ENCODE results near the gene SCP2.

SCP2 gene

DNA sequence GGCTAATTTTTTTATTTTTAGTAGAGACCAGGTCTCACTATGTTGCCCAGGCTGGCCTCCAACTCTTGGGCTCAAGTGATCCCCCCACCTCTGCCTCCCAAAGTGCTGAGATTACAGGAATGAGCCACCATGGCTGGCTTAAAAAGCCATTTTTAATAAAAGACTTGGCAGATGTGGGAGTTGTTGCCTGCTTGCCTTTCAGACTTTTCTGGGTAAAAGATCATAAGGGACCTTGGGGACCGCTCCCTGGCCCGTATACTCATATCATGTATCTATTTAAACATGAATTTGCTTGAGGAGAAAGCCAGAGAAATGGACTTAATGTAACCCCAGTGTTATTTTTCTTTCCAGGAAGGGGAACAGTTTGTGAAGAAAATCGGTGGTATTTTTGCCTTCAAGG lies 111.5 kb downstream of the SCP2 start:
- no peak for TF ChIP-seq CTCF (IDR thresholded peaks at IDR 0.05; ENCODE audit: borderline replicate concordance, control extremely low read depth, extremely low read depth, insufficient read depth, missing control alignments)
- no peak for DNase-seq (ENCODE audit: low spot score)
- in situ Hi-C loops (cut with MboI; ENCODE audit: low sequenced_read_pairs, unreplicated experiment), result no loop called here

GRCh38 chr1:53043271-53043670 lies 116.2 kb downstream of the SCP2 start:
- in situ Hi-C loops (cut with MboI; ENCODE audit: low sequenced_read_pairs, unreplicated experiment), result no loop called here
- TF ChIP-seq CTCF (IDR thresholded peaks at IDR 0.05; ENCODE audit: borderline replicate concordance, control extremely low read depth, extremely low read depth, insufficient read depth, missing control alignments), result no peak
- no peak for DNase-seq (ENCODE audit: low spot score)

- TF ChIP-seq CTCF (IDR thresholded peaks at IDR 0.05; ENCODE audit: borderline replicate concordance, control extremely low read depth, extremely low read depth, insufficient read depth, missing control alignments), result no peak
- in situ Hi-C loops (cut with MboI; ENCODE audit: low sequenced_read_pairs, unreplicated experiment), result no loop called here
- DNase-seq (ENCODE audit: low spot score), result no peak
These were observed 117.8 kb downstream of the SCP2 start for GRCh38 chr1:53044926-53045325.

GRCh38 chr1:53046930-53047329 lies 119.9 kb downstream of the SCP2 start:
- DNase-seq (ENCODE audit: low spot score), result no peak
- TF ChIP-seq CTCF (IDR thresholded peaks at IDR 0.05; ENCODE audit: borderline replicate concordance, control extremely low read depth, extremely low read depth, insufficient read depth, missing control alignments), result no peak
- in situ Hi-C loops (cut with MboI; ENCODE audit: low sequenced_read_pairs, unreplicated experiment), result no loop called here

DNA sequence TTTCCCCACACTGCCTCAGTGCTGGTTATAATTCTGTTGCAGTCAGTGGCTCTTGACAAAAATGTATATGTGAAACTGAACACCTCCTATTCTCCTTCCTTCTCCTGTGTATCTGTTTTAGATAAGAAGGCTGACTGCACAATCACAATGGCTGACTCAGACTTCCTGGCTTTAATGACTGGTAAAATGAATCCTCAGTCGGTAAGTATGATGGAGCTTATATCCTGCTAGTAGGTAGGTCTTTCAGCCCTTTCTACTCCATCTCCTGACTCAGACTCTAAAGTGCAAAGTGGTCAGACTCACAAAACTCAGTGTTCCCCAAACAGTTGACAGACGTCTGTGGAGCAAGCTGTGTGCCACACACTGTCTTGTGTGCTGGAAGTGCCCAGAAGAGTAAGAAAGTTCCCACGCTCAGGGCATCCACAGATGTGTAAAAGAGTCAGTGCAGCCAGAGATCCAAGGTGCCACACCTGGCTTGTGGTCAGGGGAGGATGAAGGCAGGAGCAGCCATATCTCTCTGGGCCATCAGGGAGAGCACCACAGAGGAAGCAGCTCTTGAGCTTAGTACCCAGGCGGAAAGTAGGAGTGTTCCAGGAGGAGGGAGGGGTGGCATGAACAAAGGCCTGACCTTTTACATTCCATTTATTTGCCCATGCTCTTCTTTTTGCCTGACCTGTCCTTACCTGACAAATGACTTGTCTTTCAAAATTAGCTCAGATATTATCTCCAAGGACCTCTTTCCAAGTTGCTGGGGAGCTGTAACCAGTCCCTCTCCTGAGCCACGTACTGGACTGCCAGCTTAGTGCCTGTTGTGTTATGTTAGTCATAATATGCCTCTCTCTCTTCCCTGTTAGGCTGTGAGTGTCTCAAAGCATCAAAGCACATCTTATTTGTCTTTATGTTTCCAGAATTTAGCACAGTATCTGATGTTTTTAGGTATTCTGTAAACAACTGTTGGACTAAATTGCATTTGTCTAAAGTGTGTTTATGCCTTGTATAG lies 121.0 kb downstream of the SCP2 start:
- TF ChIP-seq CTCF (IDR thresholded peaks at IDR 0.05; ENCODE audit: borderline replicate concordance, control extremely low read depth, extremely low read depth, insufficient read depth, missing control alignments), result no peak
- in situ Hi-C loops (cut with MboI; ENCODE audit: low sequenced_read_pairs, unreplicated experiment), result no loop called here
- DNase-seq (ENCODE audit: low spot score), result no peak

DNA sequence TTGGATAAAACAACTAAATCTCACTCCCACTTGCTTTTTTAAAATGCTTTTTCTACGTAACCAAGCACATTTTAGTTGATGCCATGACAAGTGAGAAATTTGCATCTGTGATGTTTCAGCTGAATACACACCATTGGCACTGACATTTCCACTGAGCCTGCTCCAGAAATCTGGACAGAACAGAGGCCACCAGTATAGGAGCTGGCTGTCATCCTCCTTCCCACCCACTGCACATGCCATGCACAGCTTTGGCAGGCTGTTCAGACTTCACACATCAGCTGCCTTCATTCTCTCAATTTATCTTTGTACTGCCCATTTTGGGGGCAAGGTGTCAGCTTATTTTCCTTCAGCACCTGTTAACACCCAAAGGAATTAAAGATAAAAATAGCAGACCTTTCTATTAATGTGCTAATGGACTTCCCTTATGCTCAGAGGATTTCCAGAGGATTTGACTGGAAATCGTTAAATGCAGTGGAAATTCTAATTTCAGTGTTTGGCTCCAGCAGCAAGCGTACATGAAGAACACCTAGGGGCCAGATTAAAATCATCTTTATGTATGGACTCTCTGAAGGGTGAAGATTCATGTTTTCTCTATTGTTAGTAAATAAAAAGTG lies 122.0 kb downstream of the SCP2 start:
- in situ Hi-C loops (cut with MboI; ENCODE audit: low sequenced_read_pairs, unreplicated experiment), result no loop called here
- TF ChIP-seq CTCF (IDR thresholded peaks at IDR 0.05; ENCODE audit: borderline replicate concordance, control extremely low read depth, extremely low read depth, insufficient read depth, missing control alignments), result no peak
- DNase-seq (ENCODE audit: low spot score), result no peak
